ENCODE data around the gene DVL2. TPM values are rescaled to one million over a fixed set of nuclear protein-coding genes. Genes with fewer than 3 reads are reported as not detected.

Gene DVL2
- total RNA-seq, 1 experiment from 2014 or later: 82.9 TPM

DNA sequence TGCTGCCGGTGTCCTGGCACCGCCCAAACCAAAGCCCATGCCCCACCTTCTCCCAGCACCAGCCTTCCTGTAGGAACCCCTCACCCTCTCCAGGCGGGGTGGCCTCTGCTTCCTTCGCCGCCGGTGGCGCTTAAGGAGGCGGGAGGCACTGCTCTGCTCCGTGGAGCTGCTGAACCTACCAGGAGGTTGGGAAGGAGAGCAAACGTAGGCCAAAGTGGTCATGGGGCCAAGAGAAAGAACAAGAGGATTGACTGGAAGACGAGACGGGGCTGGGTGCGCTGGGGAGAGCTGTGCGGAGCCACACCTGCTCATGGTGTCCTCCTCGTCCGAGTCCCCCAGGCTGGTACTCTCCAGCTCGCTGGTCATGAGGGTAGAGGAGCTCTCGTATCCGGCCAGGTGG is 4.8 kb downstream of the DVL2 start:
- Histone ChIP-seq H4K91ac (ENCODE audit: insufficient read length, low read depth, low read length) (no peak overlapping the region), H3K27me3 (ENCODE audit: insufficient read depth, low read length) (no peaks in the 10 kb centered on the region), H2BK12ac (ENCODE audit: insufficient read length, low read depth, low read length) (no peak overlapping the region), H2BK20ac (ENCODE audit: low read depth, low read length, poor library complexity, severe bottlenecking) (no peak overlapping the region), H3K56ac (ENCODE audit: insufficient read length, low read depth, low read length) (no peak overlapping the region), H3T11ph (ENCODE audit: low read length) (no peak overlapping the region), H3K23ac (ENCODE audit: insufficient read length, low read depth, low read length) (no peak overlapping the region), H3K4ac (ENCODE audit: low read depth, low read length) (no peak overlapping the region), H3K27ac (ENCODE audit: insufficient read length, low read depth, low read length) (no peak overlapping the region), H2AK5ac (ENCODE audit: insufficient read length, low read length) (no peak overlapping the region), H3K4me2 (ENCODE audit: insufficient read depth, insufficient read length, low read length) (no peak overlapping the region), H3K9me3 (ENCODE audit: control insufficient read depth, low read depth, low read length) (no peaks in the 10 kb centered on the region), H2BK5ac (ENCODE audit: insufficient read length, low read length) (no peak overlapping the region), H3K23me2 (ENCODE audit: insufficient read length, low read depth, low read length, poor library complexity, severe bottlenecking) (peaks cover 5% of the 10 kb centered on the region), H3K14ac (ENCODE audit: insufficient read depth, low read length) (no peak overlapping the region), H2BK15ac (ENCODE audit: low read depth, low read length) (no peak overlapping the region), H2BK120ac (ENCODE audit: low read depth, low read length, poor library complexity, severe bottlenecking) (no peak overlapping the region), H2AFZ (ENCODE audit: low read length) (no peak overlapping the region), H4K8ac (replicated peaks; ENCODE audit: insufficient read length, low read depth, low read length) (no peak overlapping the region), H3K18ac (ENCODE audit: insufficient read length, low read depth, low read length) (no peak overlapping the region), H4K5ac (ENCODE audit: insufficient read length, low read depth, low read length) (no peak overlapping the region), H3K4me1 (ENCODE audit: insufficient read depth, low read length) (no peaks in the 10 kb centered on the region), H3K9ac (ENCODE audit: extremely low read depth, insufficient read length, low read length) (no peak overlapping the region), H4K20me1 (ENCODE audit: control insufficient read depth, insufficient read depth, insufficient read length) (no peaks in the 10 kb centered on the region), H3K79me1 (ENCODE audit: insufficient read depth, low read depth, low read length, poor library complexity, severe bottlenecking) (peaks cover 13% of the 10 kb centered on the region), H3K79me2 (ENCODE audit: insufficient read depth, low read length) (peaks cover 15% of the 10 kb centered on the region; the same call in 1 of the 2 replicates)
- no CpG with 5 or more reads among the region's 19 CpGs for WGBS (ENCODE audit: extremely low coverage, insufficient read length, low lambda C conversion rate)
- no peaks in the 10 kb centered on the region for H3K9me3 Mint-ChIP-seq
- no peaks in the 10 kb centered on the region; the same call in 1 of the 2 replicates for H3K27me3 Mint-ChIP-seq (ENCODE audit: low read depth)
- no peak for DNase-seq
- TF ChIP-seq, protein P1, sequence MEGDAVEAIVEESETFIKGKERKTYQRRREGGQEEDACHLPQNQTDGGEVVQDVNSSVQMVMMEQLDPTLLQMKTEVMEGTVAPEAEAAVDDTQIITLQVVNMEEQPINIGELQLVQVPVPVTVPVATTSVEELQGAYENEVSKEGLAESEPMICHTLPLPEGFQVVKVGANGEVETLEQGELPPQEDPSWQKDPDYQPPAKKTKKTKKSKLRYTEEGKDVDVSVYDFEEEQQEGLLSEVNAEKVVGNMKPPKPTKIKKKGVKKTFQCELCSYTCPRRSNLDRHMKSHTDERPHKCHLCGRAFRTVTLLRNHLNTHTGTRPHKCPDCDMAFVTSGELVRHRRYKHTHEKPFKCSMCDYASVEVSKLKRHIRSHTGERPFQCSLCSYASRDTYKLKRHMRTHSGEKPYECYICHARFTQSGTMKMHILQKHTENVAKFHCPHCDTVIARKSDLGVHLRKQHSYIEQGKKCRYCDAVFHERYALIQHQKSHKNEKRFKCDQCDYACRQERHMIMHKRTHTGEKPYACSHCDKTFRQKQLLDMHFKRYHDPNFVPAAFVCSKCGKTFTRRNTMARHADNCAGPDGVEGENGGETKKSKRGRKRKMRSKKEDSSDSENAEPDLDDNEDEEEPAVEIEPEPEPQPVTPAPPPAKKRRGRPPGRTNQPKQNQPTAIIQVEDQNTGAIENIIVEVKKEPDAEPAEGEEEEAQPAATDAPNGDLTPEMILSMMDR (conservative IDR thresholded peaks at IDR 0.05): no peak
- H3K36me3 Mint-ChIP-seq (ENCODE audit: insufficient read depth in 1 of 3, low read depth in 3 of 3): peaks cover 35 to 69% (median 62%) of the 10 kb centered on the region in 3 experiments; a peak in 6 of 7 replicates
- peaks cover 17 to 18% of the 10 kb centered on the region in 2 experiments for H3K4me1 Mint-ChIP-seq
- H3K4me3 Mint-ChIP-seq: peak overlapping the region in 1 of 2 experiments; percentile 48; a peak in 1 of 5 replicates
- no peak overlapping the region for H3K27ac Mint-ChIP-seq

Data from H9 (cell line).